Measurements from ENCODE around the gene SDK2. TPM values are rescaled to one million over a fixed set of nuclear protein-coding genes. Genes with fewer than 3 reads are reported as not detected.

SDK2 gene
- total and polyA plus RNA-seq, 2 experiments from 2014 or later, result 0.74 to 5.1 TPM

DNA sequence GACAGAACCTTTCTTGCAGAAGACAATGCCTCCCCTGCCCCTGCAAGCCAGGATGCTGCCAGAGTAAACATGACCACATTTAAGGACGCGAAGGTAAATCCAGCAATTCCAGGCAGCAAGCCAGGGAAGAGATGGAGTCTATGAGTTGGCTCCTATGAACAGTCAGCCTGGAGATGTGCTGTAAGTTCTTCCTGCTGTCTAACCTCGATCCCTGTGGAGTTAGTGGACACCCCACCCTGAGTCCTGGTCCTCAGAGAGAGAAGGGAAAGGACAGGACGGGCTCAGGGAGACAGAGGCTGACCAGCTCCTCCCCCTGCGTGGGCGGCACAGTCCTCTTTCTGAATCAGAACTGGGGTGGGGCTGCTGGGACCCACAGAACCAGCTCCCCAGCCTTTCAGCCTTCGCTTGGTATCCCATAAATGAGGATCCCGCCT lies 357.4 kb downstream of the SDK2 start:
- Histone ChIP-seq H3K36me3 (ENCODE audit: insufficient read depth) (no peaks in the 10 kb centered on the region), H3K4me2 (no peak overlapping the region), H3K4me1 (ENCODE audit: insufficient read depth) (peaks cover 17% of the 10 kb centered on the region), H3F3A (replicated peaks; ENCODE audit: low read depth) (no peaks in the 10 kb centered on the region), H2AFZ (no peak overlapping the region), H4K20me1 (replicated peaks; ENCODE audit: insufficient read depth) (no peaks in the 10 kb centered on the region), H3K27me3 (ENCODE audit: insufficient read depth) (no peaks in the 10 kb centered on the region), H3K4me3 (no peak overlapping the region), H3K79me2 (replicated peaks; ENCODE audit: insufficient read depth) (0 out of 2 replicates have a peak, but pooled peaks cover 3% of the 10 kb centered on the region), H3K27ac (ENCODE audit: low read depth) (no peak overlapping the region), H3K9me2 (ENCODE audit: insufficient read depth) (no peaks in the 10 kb centered on the region)
- no peak for TF ChIP-seq EZH2 (IDR thresholded peaks at IDR 0.05; ENCODE audit: low read depth, unreplicated experiment)
- no peak for TF ChIP-seq POLR2AphosphoS5 (IDR thresholded peaks at IDR 0.05; ENCODE audit: low read depth)
- TF ChIP-seq ETS1 (IDR thresholded peaks at IDR 0.05), result no peak
- TF ChIP-seq ZNF114 (CRISPR knock-in tag; IDR thresholded peaks at IDR 0.05), result no peak
- no peak for TF ChIP-seq EZH2phosphoT487 (IDR thresholded peaks at IDR 0.05; ENCODE audit: unreplicated experiment)
- TF ChIP-seq CREB1 (CRISPR knock-in tag; IDR thresholded peaks at IDR 0.05; ENCODE audit: low read depth), result no peak
- no peak for TF ChIP-seq JUNB (IDR thresholded peaks at IDR 0.05; ENCODE audit: unreplicated experiment)
- no peak for TF ChIP-seq STAT1 (IDR thresholded peaks at IDR 0.05; ENCODE audit: unreplicated experiment)
- no peak for TF ChIP-seq REST (IDR thresholded peaks at IDR 0.05; ENCODE audit: unreplicated experiment)
- no peak for TF ChIP-seq NANOG (IDR thresholded peaks at IDR 0.05; ENCODE audit: borderline replicate concordance)
- no peak for ATAC-seq
- Mint-ChIP-seq H3K9me3 (no peaks in the 10 kb centered on the region), H3K4me3 (no peak overlapping the region), H3K27ac (no peak overlapping the region; the same call in 1 of the 2 replicates), H3K4me1 (peaks cover 44% of the 10 kb centered on the region), H3K27me3 (ENCODE audit: insufficient read depth, low read depth, poor library complexity) (peaks cover 19% of the 10 kb centered on the region), H3K36me3 (ENCODE audit: low read depth) (no peaks in the 10 kb centered on the region; the same call in 2 of the 3 replicates)
- DNase-seq (ENCODE audit: low spot score), result no peak
